ENCODE data around the gene HAAO. TPM values are rescaled to one million over a fixed set of nuclear protein-coding genes. Genes with fewer than 3 reads are reported as not detected.

The HAAO gene
- total RNA-seq, 1 experiment from 2014 or later, result 6.6 TPM

DNA sequence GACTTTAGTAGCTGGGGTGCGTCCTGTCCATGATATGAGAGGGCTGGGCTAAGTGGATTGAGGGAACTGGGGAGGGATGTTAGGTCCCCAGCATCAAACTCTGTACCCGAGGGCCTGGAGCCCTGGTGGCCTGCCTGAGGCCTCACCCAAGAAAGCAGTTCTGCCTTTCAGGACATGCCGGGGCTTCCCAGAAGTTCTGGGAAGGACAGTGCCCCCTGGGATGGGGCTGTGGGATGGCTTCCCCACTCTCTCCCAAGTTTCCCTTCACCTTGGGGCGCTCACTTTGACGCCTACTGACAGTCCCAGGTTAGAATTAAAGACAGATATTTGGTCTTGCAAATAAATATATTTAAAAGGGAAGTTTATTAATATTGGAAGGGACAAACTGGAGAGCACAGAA lies 30.2 kb downstream of the HAAO start:
- Histone ChIP-seq H2AK5ac (ENCODE audit: insufficient read length, low read length) (no peak overlapping the region), H2BK15ac (ENCODE audit: low read depth, low read length) (no peak overlapping the region), H3K23me2 (ENCODE audit: insufficient read length, low read depth, low read length, poor library complexity, severe bottlenecking) (no peaks in the 10 kb centered on the region), H4K91ac (ENCODE audit: insufficient read length, low read depth, low read length) (no peak overlapping the region), H3K56ac (ENCODE audit: insufficient read length, low read depth, low read length) (no peak overlapping the region), H2BK20ac (ENCODE audit: low read depth, low read length, poor library complexity, severe bottlenecking) (no peak overlapping the region), H3K23ac (ENCODE audit: insufficient read length, low read depth, low read length) (no peak overlapping the region), H3K18ac (ENCODE audit: insufficient read length, low read depth, low read length) (no peak overlapping the region), H2BK5ac (ENCODE audit: insufficient read length, low read length) (no peak overlapping the region), H3K79me2 (ENCODE audit: insufficient read depth, low read length) (no peaks in the 10 kb centered on the region), H3K4me2 (ENCODE audit: insufficient read depth, insufficient read length, low read length) (no peak overlapping the region), H2AFZ (ENCODE audit: low read length) (no peak overlapping the region), H4K20me1 (ENCODE audit: control insufficient read depth, insufficient read depth, insufficient read length) (no peaks in the 10 kb centered on the region), H3K4ac (ENCODE audit: low read depth, low read length) (no peak overlapping the region), H2BK120ac (ENCODE audit: low read depth, low read length, poor library complexity, severe bottlenecking) (no peak overlapping the region), H3K27ac (ENCODE audit: insufficient read length, low read depth, low read length) (no peak overlapping the region), H3K27me3 (ENCODE audit: insufficient read depth, low read length) (no peaks in the 10 kb centered on the region), H3K9me3 (ENCODE audit: control insufficient read depth, low read depth, low read length) (no peaks in the 10 kb centered on the region), H3K9ac (ENCODE audit: extremely low read depth, insufficient read length, low read length) (no peak overlapping the region), H4K8ac (replicated peaks; ENCODE audit: insufficient read length, low read depth, low read length) (no peak overlapping the region), H3T11ph (ENCODE audit: low read length) (no peak overlapping the region), H4K5ac (ENCODE audit: insufficient read length, low read depth, low read length) (no peak overlapping the region), H2BK12ac (ENCODE audit: insufficient read length, low read depth, low read length) (no peak overlapping the region), H3K14ac (ENCODE audit: insufficient read depth, low read length) (no peak overlapping the region), H3K4me1 (ENCODE audit: insufficient read depth, low read length) (no peaks in the 10 kb centered on the region), H3K79me1 (ENCODE audit: insufficient read depth, low read depth, low read length, poor library complexity, severe bottlenecking) (no peaks in the 10 kb centered on the region)
- Mint-ChIP-seq H3K9me3 (no peaks in the 10 kb centered on the region), H3K4me1 (peaks cover 7 to 28% of the 10 kb centered on the region in 2 experiments), H3K4me3 (no peak overlapping the region), H3K36me3 (ENCODE audit: insufficient read depth in 1 of 3, low read depth in 3 of 3) (peaks cover 4 to 9% (median 5%) of the 10 kb centered on the region in 3 experiments; a peak in 6 of 7 replicates), H3K27ac (0 out of 7 replicates have a peak overlapping the region, but pooled peaks of 1 of the 3 experiments have one; percentile 49), H3K27me3 (ENCODE audit: low read depth) (no peaks in the 10 kb centered on the region)
- TF ChIP-seq, protein P1, sequence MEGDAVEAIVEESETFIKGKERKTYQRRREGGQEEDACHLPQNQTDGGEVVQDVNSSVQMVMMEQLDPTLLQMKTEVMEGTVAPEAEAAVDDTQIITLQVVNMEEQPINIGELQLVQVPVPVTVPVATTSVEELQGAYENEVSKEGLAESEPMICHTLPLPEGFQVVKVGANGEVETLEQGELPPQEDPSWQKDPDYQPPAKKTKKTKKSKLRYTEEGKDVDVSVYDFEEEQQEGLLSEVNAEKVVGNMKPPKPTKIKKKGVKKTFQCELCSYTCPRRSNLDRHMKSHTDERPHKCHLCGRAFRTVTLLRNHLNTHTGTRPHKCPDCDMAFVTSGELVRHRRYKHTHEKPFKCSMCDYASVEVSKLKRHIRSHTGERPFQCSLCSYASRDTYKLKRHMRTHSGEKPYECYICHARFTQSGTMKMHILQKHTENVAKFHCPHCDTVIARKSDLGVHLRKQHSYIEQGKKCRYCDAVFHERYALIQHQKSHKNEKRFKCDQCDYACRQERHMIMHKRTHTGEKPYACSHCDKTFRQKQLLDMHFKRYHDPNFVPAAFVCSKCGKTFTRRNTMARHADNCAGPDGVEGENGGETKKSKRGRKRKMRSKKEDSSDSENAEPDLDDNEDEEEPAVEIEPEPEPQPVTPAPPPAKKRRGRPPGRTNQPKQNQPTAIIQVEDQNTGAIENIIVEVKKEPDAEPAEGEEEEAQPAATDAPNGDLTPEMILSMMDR (conservative IDR thresholded peaks at IDR 0.05), result no peak
- DNase-seq, result no peak
- no CpG with 5 or more reads among the region's 5 CpGs for WGBS (ENCODE audit: extremely low coverage, insufficient read length, low lambda C conversion rate)

Measured in H9 (cell line).